Small intestine (tissue), 7 donors: ENCODE measurements around the gene TBL1XR1. TPM values are rescaled to one million over a fixed set of nuclear protein-coding genes. Genes with fewer than 3 reads are reported as not detected.
"Not testable (repeated sequence)": the region's sequence is repeated elsewhere in the genome, so short reads cannot be mapped to it uniquely, and the experiment has no call there.

ENCODE experiments used
- DNase-seq, 2 donors: peaks; one replicate each; pipeline versions ENCODE4 v3.0.0 to v3.0.0-alpha.2; 2013
- FAIRE-seq: peaks from 2 replicates; lab custom pipeline; 2012; peaks lifted over from hg19 to GRCh38; lab: Jason Lieb, UNC
- H3K27ac ChIP-seq, 3 donors: one replicate each; pipeline ENCODE4 v1.5.1; 2013; ENCODE audit warnings: low read length in 2 of 3, mild to moderate bottlenecking in 2 of 3, control low read depth in 1 of 3, inconsistent platforms in 1 of 3, low read depth in 1 of 3, moderate library complexity in 1 of 3
- H3K27me3 ChIP-seq, 3 donors: one replicate each; pipeline ENCODE4 v1.6.1; 2013; ENCODE audit warnings: low read length in 3 of 3, inconsistent platforms in 1 of 3; ENCODE audit not compliant: control insufficient read depth in 3 of 3, insufficient read depth in 3 of 3
- H3K36me3 ChIP-seq, 3 donors: one replicate each; pipeline ENCODE4 v1.6.1; 2013; ENCODE audit warnings: low read length in 3 of 3, inconsistent platforms in 1 of 3, low read depth in 1 of 3, mild to moderate bottlenecking in 1 of 3, moderate library complexity in 1 of 3; ENCODE audit not compliant: control insufficient read depth in 3 of 3, insufficient read depth in 2 of 3
- H3K4me1 ChIP-seq, 3 donors: one replicate each; pipeline ENCODE4 v1.6.1; 2013; ENCODE audit warnings: low read length in 2 of 3, inconsistent platforms in 1 of 3, low read depth in 1 of 3, mild to moderate bottlenecking in 1 of 3, moderate library complexity in 1 of 3; ENCODE audit not compliant: control insufficient read depth in 3 of 3, insufficient read depth in 2 of 3
- H3K4me3 ChIP-seq, 3 donors: one replicate each; pipeline ENCODE4 v1.5.1; 2013; ENCODE audit warnings: low read length in 3 of 3, control low read depth in 1 of 3, inconsistent platforms in 1 of 3, low read depth in 1 of 3, mild to moderate bottlenecking in 1 of 3, moderate library complexity in 1 of 3
- H3K9me3 ChIP-seq, 2 donors: one replicate each; pipeline ENCODE4 v1.6.1; 2013; ENCODE audit warnings: low read depth in 1 of 2, low read length in 1 of 2; ENCODE audit not compliant: control insufficient read depth in 2 of 2, insufficient read depth in 1 of 2
- WGBS, 3 donors: extraction: QIAGEN DNeasy Blood & Tissue Kit; methylation state at CpG; one replicate each; pipeline ENCODE4 v1.1.7; 2013; 5-methylcytosine and 5-hydroxymethylcytosine counted together
- polyA plus RNA-seq, 4 donors: library from polyadenylated mRNA; stranded (reverse) in 3 of 4; unstranded in 1 of 4; fragments of 200-250 nt in 3 of 4; fragments of 120-200 nt in 1 of 4; gene quantifications; one replicate each; pipeline versions ENCODE4 v1.2.1 to v1.2.3, GENCODE V29; 2013
- donor health status: healthy with polysubstance abuse.
- donor health status: control.
- donor health status: control.
- donor health status: Bipolar disorder and iron deficiency.
- donor health status: healthy.

Gene TBL1XR1
- polyA plus RNA-seq, 4 donors, result 13.8 to 74.8 (median 27.7) TPM

GRCh38 chr3:177141471-177141870 is 55.8 kb downstream of the TBL1XR1 start:
- WGBS, 3 donors, result 51 to 72% (median 67%) methylated on average over 6 of the region's 6 CpGs
- no peak for FAIRE-seq
- Histone ChIP-seq H3K36me3 (peaks cover 0 to 15% (median 0%) of the 10 kb centered on the region in 3 donors), H3K27me3 (no peaks in the 10 kb centered on the region), H3K4me1 (peaks cover 7 to 15% (median 10%) of the 10 kb centered on the region in 3 donors), H3K4me3 (no peak overlapping the region), H3K9me3 (peaks cover 0 to 3% of the 10 kb centered on the region in 2 donors), H3K27ac (no peak overlapping the region)
- no peak for DNase-seq

GRCh38 chr3:177139220-177139619 is 58.1 kb downstream of the TBL1XR1 start:
- H3K36me3 ChIP-seq, result peaks cover 0 to 13% (median 0%) of the 10 kb centered on the region in 3 donors
- H3K27ac ChIP-seq, FAIRE-seq, H3K27me3 ChIP-seq, H3K4me3 ChIP-seq, DNase-seq, H3K9me3 ChIP-seq: not testable (repeated sequence)
- 74 to 83% (median 78%) methylated on average over 10 of the region's 10 CpGs for WGBS, 3 donors
- peaks cover 5 to 19% (median 13%) of the 10 kb centered on the region in 3 donors for H3K4me1 ChIP-seq

GRCh38 chr3:177137774-177138705 is 59.2 kb downstream of the TBL1XR1 start:
- Histone ChIP-seq H3K27ac (no peak overlapping the region), H3K27me3 (no peaks in the 10 kb centered on the region), H3K36me3 (peaks cover 0 to 16% (median 0%) of the 10 kb centered on the region in 3 donors), H3K4me3 (no peak overlapping the region), H3K4me1 (peaks cover 5 to 24% (median 15%) of the 10 kb centered on the region in 3 donors), H3K9me3 (peaks cover 0 to 4% of the 10 kb centered on the region in 2 donors)
- no peak for FAIRE-seq
- WGBS, 3 donors, result 82 to 88% (median 86%) methylated on average over 7 of the region's 7 CpGs
- no peak for DNase-seq

- Histone ChIP-seq H3K4me3 (no peak overlapping the region), H3K27ac (peak overlapping the region in 2 of 3 donors; percentile 9 to 66), H3K27me3 (no peaks in the 10 kb centered on the region), H3K9me3 (peaks cover 0 to 4% of the 10 kb centered on the region in 2 donors), H3K4me1 (peaks cover 3 to 28% (median 16%) of the 10 kb centered on the region in 3 donors), H3K36me3 (peaks cover 0 to 15% (median 0%) of the 10 kb centered on the region in 3 donors)
- WGBS, 3 donors, result 70 to 89% (median 86%) methylated on average over 6 of the region's 6 CpGs
- DNase-seq, result no peak
- no peak for FAIRE-seq
Measured at GRCh38 chr3:177136741-177137140, 60.5 kb downstream of the TBL1XR1 start.

- FAIRE-seq, result no peak
- Histone ChIP-seq H3K9me3 (peaks cover 0 to 4% of the 10 kb centered on the region in 2 donors), H3K4me1 (peaks cover 3 to 29% (median 20%) of the 10 kb centered on the region in 3 donors), H3K36me3 (peaks cover 0 to 18% (median 0%) of the 10 kb centered on the region in 3 donors), H3K27me3 (no peaks in the 10 kb centered on the region), H3K27ac (peak overlapping the region; percentile 9 to 76 (median 62)), H3K4me3 (no peak overlapping the region)
- peak; percentile 89 to 95 for DNase-seq
- 27 to 63% (median 51%) methylated on average over 10 of the region's 10 CpGs for WGBS, 3 donors
Measured at GRCh38 chr3:177135841-177136492, 61.3 kb downstream of the TBL1XR1 start.

- FAIRE-seq (no peak), DNase-seq (no peak)
- peaks cover 3 to 29% (median 20%) of the 10 kb centered on the region in 3 donors for H3K4me1 ChIP-seq
- 88 to 91% (median 88%) methylated on average over 8 of the region's 8 CpGs for WGBS, 3 donors
- peaks cover 0 to 4% of the 10 kb centered on the region in 2 donors for H3K9me3 ChIP-seq
- peaks cover 0 to 14% (median 0%) of the 10 kb centered on the region in 3 donors for H3K36me3 ChIP-seq
- H3K4me3 ChIP-seq, result no peak overlapping the region
- no peak overlapping the region for H3K27ac ChIP-seq
- no peaks in the 10 kb centered on the region for H3K27me3 ChIP-seq
Measured at GRCh38 chr3:177134816-177135210, 62.5 kb downstream of the TBL1XR1 start.

GRCh38 chr3:177133860-177134815 is 63.1 kb downstream of the TBL1XR1 start:
- no peak for FAIRE-seq
- DNase-seq, result no peak
- Histone ChIP-seq H3K27ac (peak overlapping the region in 1 of 3 donors; percentile 2), H3K36me3 (peaks cover 0 to 11% (median 0%) of the 10 kb centered on the region in 3 donors), H3K9me3 (peaks cover 0 to 4% of the 10 kb centered on the region in 2 donors), H3K4me1 (peaks cover 3 to 29% (median 20%) of the 10 kb centered on the region in 3 donors), H3K4me3 (no peak overlapping the region), H3K27me3 (no peaks in the 10 kb centered on the region)
- 72 to 82% (median 76%) methylated on average over 8 of the region's 8 CpGs for WGBS, 3 donors
